GM18508 (cell line): ENCODE measurements around the gene PKIG.
A peak's percentile ranks its signal among the peaks of the same experiment; 100 is the strongest.
"Not testable (repeated sequence)": the region's sequence is repeated elsewhere in the genome, so short reads cannot be mapped to it uniquely, and the experiment has no call there.

Experiments used
- ATAC-seq: cut with Tn5 transposase; IDR thresholded peaks from one replicate; pipeline ENCODE4 v1.9.1; 2021; ENCODE audit warnings: moderate number of reproducible peaks; ENCODE audit not compliant: insufficient read depth, unreplicated experiment

The PKIG gene

DNA sequence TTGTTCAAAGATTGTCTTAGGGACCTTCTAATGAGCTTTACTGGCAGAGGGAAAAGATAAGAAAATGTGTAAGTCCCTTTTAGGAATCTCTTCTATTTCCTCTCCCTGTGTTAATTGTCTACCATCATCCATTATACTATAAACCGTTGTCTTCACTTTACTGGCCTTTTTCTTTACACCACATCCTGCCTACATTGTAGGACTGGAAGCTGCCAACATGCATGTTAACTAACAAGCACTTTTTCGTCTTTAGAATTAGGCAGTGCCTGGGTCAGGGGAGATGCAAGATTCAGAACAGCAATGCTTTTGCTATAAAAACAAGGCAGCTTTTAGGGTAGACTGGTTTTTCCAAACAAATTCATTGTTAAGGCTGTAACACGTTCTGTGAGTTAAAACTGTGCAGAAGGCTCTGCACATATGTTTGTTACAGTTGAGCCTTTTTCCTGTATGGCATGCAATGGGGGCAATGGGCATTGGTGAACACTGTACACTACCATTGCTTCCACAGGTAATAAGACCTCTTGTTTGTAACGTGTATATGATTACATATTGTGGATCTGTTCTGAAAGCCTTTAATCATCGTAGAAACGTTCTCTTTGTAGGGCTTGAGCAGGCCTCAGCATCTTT is 10.9 kb upstream of the PKIG start:
- ATAC-seq, result no peak

DNA sequence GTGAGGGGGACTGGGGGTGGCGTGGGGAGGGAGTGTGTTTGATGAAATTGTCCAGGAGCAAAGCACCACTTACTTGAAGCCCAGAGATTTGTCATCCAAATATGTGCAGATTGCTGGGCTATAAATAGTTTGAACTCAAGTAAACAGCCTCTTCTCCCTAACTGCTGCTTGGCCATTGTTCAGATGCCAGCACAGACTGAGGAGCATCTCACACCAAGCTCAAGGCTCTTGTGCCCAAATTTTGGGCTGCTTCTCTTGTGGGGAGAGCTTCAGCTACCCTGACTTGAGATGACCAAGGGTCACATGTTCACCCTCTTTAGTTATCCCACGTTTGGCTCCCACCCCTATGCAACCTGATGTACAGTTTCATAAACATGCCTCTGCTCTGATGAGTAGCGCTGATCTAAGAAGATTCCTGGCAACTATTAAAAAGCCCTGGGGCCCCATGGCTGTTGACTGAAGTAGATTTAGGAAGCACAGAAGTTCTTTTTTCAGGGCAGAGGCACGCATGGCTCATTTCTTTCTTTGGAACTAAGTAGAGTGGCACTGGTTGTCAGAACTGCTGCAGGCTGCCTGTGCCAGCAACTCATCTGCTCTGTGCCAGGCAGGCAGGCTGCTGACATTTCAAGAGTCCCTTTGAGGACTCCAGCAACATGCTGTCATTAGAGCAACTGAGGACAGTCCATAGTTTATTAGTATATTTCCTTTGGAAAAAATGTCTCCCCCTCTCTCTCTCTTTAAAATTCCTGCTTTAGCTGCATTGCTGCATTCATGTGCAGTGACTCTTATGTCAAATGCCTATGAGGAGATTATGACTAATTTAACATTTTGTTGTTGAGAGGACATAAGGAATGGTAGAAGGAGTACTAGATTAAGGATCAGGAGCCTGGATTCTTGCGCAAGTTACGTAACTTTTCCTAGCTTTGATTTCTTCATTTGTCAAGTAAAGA is 9.6 kb upstream of the PKIG start:
- ATAC-seq, result no peak

DNA sequence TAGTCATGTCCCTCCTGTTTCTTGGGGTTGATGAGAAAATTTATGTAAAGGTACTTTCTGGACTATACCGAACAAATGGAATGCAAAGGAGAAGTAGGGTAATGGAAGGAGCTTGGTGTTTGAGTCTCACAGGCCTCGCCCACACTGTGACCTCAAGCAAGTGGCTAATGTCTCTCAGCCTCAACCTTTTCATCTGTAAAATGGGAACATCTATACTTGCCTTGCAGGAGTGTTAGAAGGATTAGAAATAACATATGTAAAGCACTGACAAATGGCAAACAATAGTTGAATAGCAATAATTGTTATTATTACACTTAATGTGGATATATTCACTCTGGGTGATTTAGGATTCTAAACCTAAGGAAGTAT is 8.9 kb upstream of the PKIG start:
- no peak for ATAC-seq

DNA sequence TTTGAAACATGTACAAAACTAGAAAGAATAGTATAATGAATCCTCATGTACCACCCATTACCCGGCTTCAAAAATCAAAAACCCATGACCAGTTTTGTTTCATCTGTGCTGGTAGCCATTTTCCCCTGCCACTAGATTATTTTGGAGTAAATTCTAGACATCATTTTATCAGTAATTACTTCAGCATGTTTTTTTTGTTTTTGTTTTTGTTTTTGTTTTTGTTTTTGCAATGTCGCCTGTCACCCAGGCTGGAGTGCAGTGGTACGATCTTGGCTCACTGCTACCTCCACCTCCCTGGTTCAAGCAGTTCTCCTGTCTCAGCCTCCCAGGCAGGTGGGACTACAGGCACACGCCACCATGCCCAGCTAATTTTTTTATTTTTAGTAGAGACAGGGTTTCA is 8.0 kb upstream of the PKIG start:
- no peak for ATAC-seq

DNA sequence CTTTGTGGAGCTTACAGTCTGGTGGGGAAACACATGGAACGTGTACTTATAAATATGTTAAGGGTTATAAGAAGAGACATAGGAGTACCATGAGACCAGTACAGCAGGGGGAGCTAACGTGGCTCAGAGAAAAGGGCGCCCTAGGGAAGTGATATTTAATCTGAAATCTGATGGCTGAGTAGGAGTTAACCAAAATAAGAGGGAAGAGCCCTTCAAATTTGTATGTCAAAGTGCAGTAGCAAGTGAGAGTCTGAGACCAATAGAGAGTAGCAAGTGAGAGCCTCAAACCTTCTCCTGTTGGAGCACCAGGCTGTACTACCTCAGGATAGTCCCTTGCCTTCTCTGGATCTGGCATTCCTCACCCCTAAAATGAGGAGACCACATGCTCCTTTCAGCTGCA is 6.1 kb upstream of the PKIG start:
- ATAC-seq, result no peak

DNA sequence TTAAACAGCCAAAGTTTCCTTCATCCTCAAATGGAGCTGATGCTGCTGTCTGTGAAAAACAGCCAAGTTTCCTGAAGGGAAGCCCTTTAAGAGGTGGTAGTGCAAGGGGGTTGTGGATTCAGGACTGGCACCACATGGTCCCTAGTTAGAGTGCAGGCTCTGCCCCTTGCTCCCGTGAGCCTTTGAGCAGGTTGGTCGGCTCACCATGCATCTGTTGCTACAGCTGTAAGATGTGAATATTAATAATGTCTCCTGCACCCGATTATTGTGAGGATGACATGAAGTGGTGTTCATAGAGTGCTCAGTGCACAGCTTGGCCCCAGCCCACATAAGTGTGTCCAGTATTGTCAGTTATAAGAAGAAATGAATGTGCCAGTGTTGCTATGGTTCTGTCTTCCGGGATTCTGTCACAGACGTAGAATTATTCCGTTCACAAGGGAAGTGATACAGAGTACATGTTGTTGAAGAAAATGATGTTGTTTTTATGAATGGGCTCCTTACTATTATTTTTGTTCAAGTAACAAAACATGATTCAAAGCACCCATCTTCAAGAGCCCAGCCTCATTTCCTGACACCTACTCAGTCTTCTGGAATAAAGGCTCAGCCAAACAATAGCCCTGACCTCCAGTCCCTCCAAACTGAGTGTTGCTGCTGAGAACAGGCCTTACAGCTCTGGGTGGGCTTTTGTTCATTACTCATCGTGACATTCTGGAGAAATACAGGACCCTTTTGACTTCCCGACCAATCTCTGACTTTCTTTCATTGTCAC is 2.9 kb upstream of the PKIG start:
- ATAC-seq, result no peak

DNA sequence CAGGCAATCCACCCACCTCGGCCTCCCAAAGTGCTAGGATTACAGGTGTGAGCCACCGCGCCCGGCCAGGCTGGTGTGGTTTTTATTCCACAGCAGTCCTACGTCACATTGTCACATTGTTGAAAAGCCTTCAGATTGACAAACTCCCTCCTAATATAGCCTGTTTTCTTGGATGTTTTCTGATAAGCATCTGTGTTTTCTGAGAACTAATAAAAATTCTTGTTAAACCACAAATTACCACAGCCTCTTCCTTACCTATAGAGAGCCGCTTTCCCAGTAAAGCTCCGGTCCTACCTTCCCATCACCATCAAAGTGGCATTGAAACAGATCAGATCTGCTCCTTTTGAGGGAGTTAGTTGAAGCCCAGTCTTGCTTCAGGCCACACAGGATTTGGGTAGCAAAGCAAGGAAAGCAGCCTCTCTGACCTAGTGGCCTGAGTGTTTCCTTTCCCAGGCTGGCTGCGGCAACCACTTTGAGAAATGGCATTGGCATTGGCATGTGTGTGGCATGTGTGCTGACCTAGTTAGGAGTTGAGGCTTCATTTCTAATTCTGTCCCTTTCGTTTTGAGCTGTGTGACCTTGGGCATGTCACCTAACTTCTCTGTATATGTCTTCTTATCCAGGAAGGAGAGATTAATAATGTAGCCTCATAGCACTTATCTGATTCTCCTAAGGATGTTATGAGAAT is 1.7 kb upstream of the PKIG start:
- ATAC-seq, result no peak

DNA sequence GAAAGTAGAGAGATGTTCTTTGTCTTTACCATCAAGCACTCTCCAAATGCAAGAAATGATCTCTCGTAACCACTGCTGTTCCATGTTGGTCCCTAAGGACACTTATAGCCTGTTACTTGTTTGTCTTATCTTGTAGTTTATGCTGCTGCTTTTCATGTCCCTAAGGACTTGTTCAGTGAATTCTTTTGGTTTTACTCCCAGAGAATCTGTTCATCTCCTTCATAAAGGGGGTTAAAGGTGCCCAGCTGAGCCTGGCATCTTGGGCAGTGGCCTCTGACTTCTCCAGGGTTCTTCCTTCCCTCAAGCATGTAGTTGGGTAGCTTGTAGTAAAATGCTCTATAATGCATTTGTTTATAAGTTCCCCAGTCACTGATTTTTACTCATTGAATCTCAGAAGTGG is 864 bp upstream of the PKIG start:
- ATAC-seq, result no peak

DNA sequence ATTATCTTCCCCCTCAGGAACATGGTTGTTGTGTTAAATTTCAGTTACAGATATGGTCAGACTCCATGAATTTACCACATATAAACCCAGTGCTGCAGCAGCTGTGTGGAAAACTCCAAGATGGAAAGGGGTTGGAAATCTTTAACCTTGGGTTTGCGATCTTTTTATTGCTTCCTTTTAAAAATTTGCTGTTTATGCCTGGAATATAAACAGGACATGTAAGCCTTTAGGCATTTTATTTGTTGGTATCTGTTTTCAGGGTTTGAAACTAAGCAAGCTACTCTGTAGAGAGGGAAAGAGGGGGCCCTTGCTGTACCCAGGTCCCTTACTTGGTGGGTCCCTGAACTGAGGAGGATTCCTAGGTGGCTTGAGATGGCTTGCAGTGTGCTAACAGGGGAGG is 778 bp downstream of the PKIG start:
- ATAC-seq, result no peak

DNA sequence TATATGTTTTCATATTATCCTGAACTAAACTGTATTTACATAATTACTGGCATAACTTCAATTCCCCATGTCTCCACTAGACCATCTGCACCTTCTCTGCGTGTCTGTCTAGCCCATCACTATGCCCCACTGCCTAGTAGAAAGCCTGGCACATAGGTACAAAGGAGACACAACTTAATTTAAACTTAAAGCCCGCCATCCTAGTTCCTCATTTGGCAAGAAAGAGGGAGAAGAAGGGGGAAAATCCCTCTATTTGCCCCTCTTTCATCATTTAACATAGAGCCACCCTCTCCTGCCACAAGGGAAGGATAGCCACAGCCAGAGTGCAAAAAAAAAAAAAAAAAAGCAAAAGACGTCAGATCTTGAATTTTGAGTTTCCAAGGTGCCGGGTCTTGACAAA is 1.8 kb downstream of the PKIG start:
- no peak for ATAC-seq

DNA sequence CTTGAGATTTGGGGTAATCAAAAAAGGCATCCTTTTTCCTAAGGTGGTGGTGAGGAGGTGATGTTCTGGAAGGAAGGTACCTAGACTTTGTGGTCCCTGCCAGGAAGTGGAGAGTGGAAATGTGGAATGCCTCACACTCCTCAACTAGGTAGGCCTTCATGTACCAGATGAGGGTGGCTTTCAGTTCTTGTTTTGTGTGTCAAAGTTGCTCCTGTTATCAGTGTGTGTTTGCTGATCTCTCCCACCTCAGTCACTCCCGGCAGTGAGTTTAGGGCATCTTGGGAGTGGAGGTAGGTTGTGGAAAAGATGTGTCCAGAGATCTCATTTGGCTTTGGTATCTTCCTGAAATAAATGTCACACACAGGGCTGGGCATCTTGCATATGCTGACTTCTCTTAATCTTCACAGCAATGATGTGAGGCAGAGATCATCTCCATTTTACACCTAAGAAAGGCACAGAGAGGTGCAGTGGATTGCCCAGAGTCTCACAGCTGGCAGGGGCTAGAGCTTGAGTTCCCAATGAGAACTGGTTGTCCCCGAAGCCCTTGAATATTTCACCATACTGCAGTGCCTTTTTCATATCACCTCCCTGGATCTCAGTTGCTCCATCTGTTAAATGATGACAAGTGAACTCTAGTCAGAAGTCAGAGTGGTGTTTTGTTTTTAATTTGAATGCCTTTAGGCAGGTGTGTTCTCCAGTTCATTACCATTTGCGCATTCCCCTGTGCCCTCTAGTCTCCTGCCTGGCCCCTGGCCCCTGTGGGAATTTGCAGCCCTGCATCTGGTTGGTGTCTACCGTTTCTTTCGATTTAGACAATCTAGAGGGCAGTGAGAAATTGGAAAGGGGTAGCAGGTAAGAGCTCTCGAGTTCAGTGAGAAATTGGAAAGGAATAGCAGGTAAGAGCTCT is 2.9 kb downstream of the PKIG start:
- ATAC-seq, result no peak

DNA sequence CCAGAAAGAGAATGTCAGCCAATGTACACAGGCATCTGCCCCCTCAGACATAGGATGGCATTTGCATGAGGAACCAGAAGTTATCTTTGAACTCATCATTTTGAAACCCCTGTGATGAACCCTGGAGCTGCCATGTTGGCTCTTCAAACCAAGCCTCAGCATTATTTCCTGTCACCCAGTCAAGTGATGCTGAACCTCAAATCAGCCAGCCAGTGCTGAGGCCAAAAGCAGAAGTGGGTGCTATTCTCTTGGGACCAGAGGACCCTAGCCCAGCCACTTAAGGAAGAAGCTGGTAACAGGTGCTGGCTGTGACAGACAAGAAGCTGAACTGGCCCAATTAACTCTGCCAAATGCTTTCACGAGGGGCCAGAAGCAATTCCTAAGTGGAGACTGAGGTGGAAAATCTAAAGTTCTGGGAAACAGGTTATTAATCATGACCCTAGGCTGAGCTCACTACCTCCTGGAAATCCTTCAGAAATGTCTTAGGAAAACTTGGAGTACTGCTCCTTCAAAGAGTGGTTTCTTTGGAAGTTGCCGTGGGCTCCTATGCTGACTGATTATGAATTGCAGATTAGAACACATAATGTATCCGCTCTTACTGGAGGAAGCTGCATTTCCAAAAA is 4.0 kb downstream of the PKIG start:
- ATAC-seq, result peak; percentile 57

DNA sequence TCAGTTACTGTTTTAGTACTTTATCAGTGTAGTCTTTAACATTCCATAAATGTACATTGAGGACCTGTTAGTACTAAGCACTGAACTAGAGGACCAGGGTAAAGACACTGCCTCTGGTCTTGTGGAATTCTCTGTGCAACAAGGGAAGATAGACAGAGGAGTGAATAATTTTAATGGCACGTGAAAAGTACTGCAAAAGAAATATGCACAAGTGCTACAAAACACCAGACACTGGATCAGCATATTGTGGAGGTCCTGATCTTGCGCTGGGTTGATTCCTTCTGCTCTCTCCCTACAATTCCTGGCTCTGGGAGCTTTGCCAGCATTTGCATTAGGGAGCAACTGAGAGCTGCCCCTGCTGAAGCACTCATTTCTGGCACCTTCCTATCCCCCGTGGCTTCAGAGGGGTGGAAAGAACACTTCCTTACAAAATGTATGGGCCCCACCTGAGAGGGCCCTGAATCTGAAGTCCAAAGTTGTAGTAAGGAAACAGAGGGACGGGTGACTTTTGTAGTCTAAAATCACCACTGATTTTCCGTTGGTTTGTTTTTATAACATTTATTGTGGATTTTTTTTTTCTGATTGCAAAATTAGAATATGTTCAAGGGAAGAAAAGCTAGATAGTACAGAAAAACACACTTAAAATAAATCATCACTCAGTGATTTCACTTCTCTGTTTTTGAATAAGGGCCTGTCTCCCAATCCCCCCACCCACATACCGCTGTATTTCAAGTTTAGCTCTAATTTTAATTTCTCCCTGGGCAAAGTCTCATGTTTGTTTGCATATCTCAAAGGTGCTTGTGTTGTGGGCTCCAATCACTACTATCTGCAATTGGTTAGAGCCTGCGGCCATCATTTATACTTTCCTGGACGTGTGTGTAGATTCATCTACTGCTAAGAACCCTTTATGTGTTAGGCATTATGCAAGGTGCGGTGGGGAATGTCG is 4.9 kb downstream of the PKIG start:
- no peak for ATAC-seq

DNA sequence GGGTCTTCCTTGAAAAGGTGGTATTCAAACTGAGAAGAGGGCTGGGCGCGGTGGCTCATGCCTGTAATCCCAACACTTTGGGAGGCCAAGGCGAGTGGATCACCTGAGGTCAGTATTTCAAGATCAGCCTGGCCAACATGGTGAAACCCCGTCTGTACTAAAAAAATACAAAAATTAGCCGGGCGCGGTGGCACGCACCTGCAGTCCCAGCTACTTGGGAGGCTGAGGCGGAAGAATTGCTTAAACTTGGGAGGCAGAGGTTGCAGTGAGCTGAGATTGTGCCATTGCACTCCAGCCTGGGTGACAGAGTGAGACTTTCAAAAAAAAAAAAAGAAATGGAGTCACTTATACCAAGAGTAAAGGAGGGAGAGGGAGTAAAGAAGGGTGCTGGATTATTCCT is 5.9 kb downstream of the PKIG start:
- ATAC-seq, result not testable (repeated sequence)

DNA sequence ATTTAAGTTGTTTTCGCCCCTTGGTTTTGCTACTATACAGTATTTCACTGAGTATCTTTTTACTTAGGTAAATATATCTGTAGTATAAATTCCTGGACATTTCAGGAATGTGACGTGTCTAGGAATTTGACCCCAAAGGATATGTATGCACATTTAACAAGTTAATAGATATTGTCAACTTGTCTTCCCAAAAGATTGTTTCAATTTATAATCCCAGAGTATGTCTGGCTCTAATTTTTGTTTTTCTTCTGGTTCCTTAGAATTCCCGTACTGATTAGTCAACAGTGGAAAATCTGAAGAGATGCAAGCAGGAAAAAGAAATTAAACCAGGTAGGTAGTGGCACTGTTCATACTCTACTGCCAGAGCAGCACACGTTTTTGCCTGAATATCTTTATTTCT is 7.2 kb downstream of the PKIG start:
- no peak for ATAC-seq

DNA sequence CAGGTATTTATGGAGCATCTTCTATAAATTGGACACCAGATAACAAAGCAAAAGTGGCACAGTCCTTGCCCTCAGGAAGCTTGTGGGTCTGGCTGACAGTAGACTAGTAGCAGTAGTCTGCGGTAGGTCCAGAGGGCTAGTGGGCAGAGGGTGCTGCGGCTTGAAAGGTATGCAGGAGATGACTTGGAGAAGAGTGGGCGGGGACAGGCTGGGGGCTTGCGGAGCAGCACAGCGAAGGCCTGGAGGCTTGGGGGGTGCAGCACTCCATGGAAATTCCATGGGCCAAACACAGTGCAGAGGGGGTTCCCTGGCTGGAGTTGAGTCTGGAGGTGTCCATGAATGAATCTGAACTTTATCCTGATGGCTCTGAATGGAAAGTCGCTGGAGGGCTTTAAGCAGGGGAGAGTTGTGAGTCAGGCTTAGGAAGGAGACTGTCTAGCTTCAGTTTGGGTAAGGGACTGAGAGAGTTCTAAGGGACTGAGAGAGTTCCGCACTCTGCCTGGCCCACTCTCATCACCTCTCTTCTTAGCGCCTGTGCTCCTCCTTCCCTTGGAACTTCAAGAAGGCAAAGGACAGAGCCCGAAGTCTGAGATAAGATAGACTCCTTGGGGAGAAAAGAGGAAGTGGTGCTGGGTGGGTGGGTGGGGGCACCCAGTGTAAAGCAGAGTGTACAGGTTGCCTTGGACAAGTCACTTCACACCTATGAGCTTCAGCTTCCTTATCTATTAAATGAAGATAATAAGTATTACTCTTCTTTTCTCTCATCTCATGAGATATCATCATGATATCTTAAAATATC is 8.8 kb downstream of the PKIG start:
- ATAC-seq, result no peak

DNA sequence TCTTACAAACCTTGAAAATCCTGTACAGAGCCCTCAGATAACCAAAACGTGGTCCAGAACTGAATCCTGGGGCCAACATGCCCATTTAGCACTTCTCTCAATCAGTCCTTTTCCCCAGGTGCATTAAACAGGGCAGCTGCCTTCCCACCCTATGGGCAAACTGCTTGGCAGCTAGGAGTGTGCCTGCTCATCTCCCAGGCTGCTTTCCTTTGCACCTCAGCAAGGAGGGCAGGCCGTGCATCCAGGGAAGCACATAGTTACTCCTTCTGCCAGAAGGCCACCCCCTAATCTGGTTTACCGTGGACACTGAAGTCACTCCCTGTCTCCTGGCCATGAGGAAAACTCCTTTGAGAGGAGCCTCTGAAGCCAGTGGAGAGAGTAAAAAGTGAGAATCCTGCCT is 10.0 kb downstream of the PKIG start:
- ATAC-seq, result no peak
